Left lobe of liver (tissue), 1 donor: ENCODE data around the gene C1orf50. TPM values are rescaled to one million over a fixed set of nuclear protein-coding genes. Genes with fewer than 3 reads are reported as not detected.

Experiments
- total RNA-seq: library from RNA; stranded (reverse); gene quantifications from one replicate; pipeline ENCODE4 v1.2.1, GENCODE V29; 2021
- donor health status: DM: no; HTN: yes; CAD: no.

The C1orf50 gene
- total RNA-seq, 1 donor from 2014 or later = 4.0 TPM

Other genes with a start within 250 kb of the C1orf50 start
- gene PPIH, start 108.8 kb upstream of the C1orf50 start, total RNA-seq = 7.7 TPM
- gene YBX1, start 84.8 kb upstream of the C1orf50 start, total RNA-seq = 183 TPM
- not detected for gene CLDN19, start 27.0 kb upstream of the C1orf50 start, total RNA-seq
- gene P3H1, start 221 bp upstream of the C1orf50 start, total RNA-seq = 26.5 TPM
- gene TMEM269, start 17.7 kb downstream of the C1orf50 start, total RNA-seq = 0.08 TPM
- gene ERMAP, start 49.9 kb downstream of the C1orf50 start, total RNA-seq = 15.1 TPM
- 6.9 TPM for gene SVBP, start 50.1 kb downstream of the C1orf50 start, total RNA-seq
- gene ZNF691, start 79.4 kb downstream of the C1orf50 start, total RNA-seq = 6.8 TPM
- gene SLC2A1, start 191.6 kb downstream of the C1orf50 start, total RNA-seq = 9.5 TPM